Uterus (tissue), 4 donors: ENCODE data around the gene HSD17B4. TPM values are rescaled to one million over a fixed set of nuclear protein-coding genes. Genes with fewer than 3 reads are reported as not detected.
"Not testable (repeated sequence)": the region's sequence is repeated elsewhere in the genome, so short reads cannot be mapped to it uniquely, and the experiment has no call there.

Source experiments
- DNase-seq, 2 donors: peaks; one replicate each; pipeline ENCODE4 v3.0.0-alpha.2; 2019 to 2020
- H3K27ac ChIP-seq, 2 donors: fragments of 200-600 bp; sonication (generic); 1 replicate in 1 of 2; 2 replicates in 1 of 2; pipeline ENCODE4 v1.5.1; 2016 to 2018
- H3K27me3 ChIP-seq, 2 donors: fragments of 200-600 bp; sonication (generic); one replicate each; pipeline ENCODE4 v1.5.1; 2018 to 2019; ENCODE audit warnings: control low read depth in 1 of 2
- H3K36me3 ChIP-seq, 2 donors: fragments of 200-600 bp; sonication (generic); one replicate each; pipeline ENCODE4 v1.5.1; 2019; ENCODE audit warnings: control low read depth in 1 of 2
- H3K4me1 ChIP-seq, 2 donors: fragments of 200-600 bp; sonication (generic); one replicate each; pipeline ENCODE4 v1.5.1; 2018 to 2019; ENCODE audit warnings: control low read depth in 1 of 2
- H3K4me3 ChIP-seq, 2 donors: fragments of 200-600 bp; sonication (generic); 1 replicate in 1 of 2; 2 replicates in 1 of 2; pipeline ENCODE4 v1.5.1; 2018 to 2019; ENCODE audit warnings: mild to moderate bottlenecking in 1 of 2
- H3K9me3 ChIP-seq, 2 donors: fragments of 200-600 bp; sonication (generic); one replicate each; pipeline ENCODE4 v1.5.1; 2019; ENCODE audit warnings: control low read depth in 1 of 2
- CTCF ChIP-seq, 4 experiments: fragments of 200-600 bp in 2 of 4; fragments of 450-650 bp in 2 of 4; sonication (generic) in 2 of 4; IDR thresholded peaks; one replicate each; pipeline ENCODE4 v1.5.1; 2016 to 2019; ENCODE audit warnings: antibody characterized with exemption in 4 of 4, mild to moderate bottlenecking in 2 of 4, moderate library complexity in 1 of 4
- POLR2A ChIP-seq, 2 donors: fragments of 450-650 bp; IDR thresholded peaks; one replicate each; pipeline ENCODE4 v1.6.1; 2016; ENCODE audit warnings: antibody characterized with exemption in 2 of 2, mild to moderate bottlenecking in 1 of 2, moderate library complexity in 1 of 2
- intact Hi-C: fragments of 100-400 bp; cut with DNase I; formaldehyde crosslinking; loops from one replicate; pipeline ENCODE4 v1.15.1; 2023; ENCODE audit warnings: low total_unique reads
- total RNA-seq, 4 donors: library from RNA; depleted of rRNA in 3 of 4; stranded (reverse); fragments of >200 nt in 3 of 4; gene quantifications; one replicate each; pipeline versions ENCODE4 v1.1.0 to v1.2.4, GENCODE V29; 2014 to 2023
- donor health status: DM: yes; HTN: yes; CAD: no.

The HSD17B4 gene
- total RNA-seq, 4 donors from 2014 or later = 93.8 to 167 (median 150) TPM

- no peak for TF ChIP-seq POLR2A (IDR thresholded peaks at IDR 0.05)
- TF ChIP-seq CTCF (IDR thresholded peaks at IDR 0.05) = no peak
Measured at GRCh38 chr5:119483155-119483554, 30.9 kb downstream of the HSD17B4 start.

GRCh38 chr5:119484884-119485283 is 32.6 kb downstream of the HSD17B4 start:
- intact Hi-C loops = no loop called here
- Histone ChIP-seq H3K4me3 (no peak overlapping the region), H3K27ac (no peak overlapping the region), H3K4me1 (no peaks in the 10 kb centered on the region), H3K36me3 (no peaks in the 10 kb centered on the region), H3K9me3 (no peaks in the 10 kb centered on the region), H3K27me3 (no peaks in the 10 kb centered on the region)
- no peak for DNase-seq
- TF ChIP-seq CTCF (IDR thresholded peaks at IDR 0.05) = no peak
- no peak for TF ChIP-seq POLR2A (IDR thresholded peaks at IDR 0.05)

More at GRCh38 chr5:119483155-119483554, 30.9 kb downstream of the HSD17B4 start:
- H3K4me1 ChIP-seq = no peaks in the 10 kb centered on the region
- intact Hi-C loops = no loop called here
- no peak overlapping the region for H3K27ac ChIP-seq
- no peak overlapping the region for H3K4me3 ChIP-seq
- H3K9me3 ChIP-seq = no peaks in the 10 kb centered on the region
- H3K27me3 ChIP-seq = no peaks in the 10 kb centered on the region
- H3K36me3 ChIP-seq = no peaks in the 10 kb centered on the region
- DNase-seq = no peak

GRCh38 chr5:119501671-119502179 is 49.4 kb downstream of the HSD17B4 start:
- intact Hi-C loops = no loop called here
- no peak for TF ChIP-seq POLR2A (IDR thresholded peaks at IDR 0.05)
- no peak for TF ChIP-seq CTCF (IDR thresholded peaks at IDR 0.05)
- Histone ChIP-seq H3K4me3 (no peak overlapping the region), H3K27me3 (no peaks in the 10 kb centered on the region), H3K4me1 (no peaks in the 10 kb centered on the region), H3K36me3 (peaks cover 0 to 2% of the 10 kb centered on the region in 2 donors), H3K27ac (no peak overlapping the region), H3K9me3 (no peaks in the 10 kb centered on the region)
- no peak for DNase-seq

GRCh38 chr5:119503939-119504338 is 51.6 kb downstream of the HSD17B4 start:
- H3K4me3 ChIP-seq, H3K36me3 ChIP-seq, intact Hi-C loops, H3K27me3 ChIP-seq, DNase-seq, H3K27ac ChIP-seq, H3K9me3 ChIP-seq, H3K4me1 ChIP-seq: not testable (repeated sequence)

GRCh38 chr5:119512277-119512676 is 60.0 kb downstream of the HSD17B4 start:
- no peak for TF ChIP-seq POLR2A (IDR thresholded peaks at IDR 0.05)
- no peak for TF ChIP-seq CTCF (IDR thresholded peaks at IDR 0.05)
- Histone ChIP-seq H3K9me3 (no peaks in the 10 kb centered on the region), H3K4me1 (no peaks in the 10 kb centered on the region), H3K27ac (no peak overlapping the region), H3K27me3 (no peaks in the 10 kb centered on the region), H3K4me3 (no peak overlapping the region), H3K36me3 (peaks cover 0 to 3% of the 10 kb centered on the region in 2 donors)
- intact Hi-C loops = no loop called here
- DNase-seq = no peak

- no peak overlapping the region for H3K27ac ChIP-seq
- DNase-seq = no peak
- no peaks in the 10 kb centered on the region for H3K27me3 ChIP-seq
- H3K4me1 ChIP-seq = no peaks in the 10 kb centered on the region
- H3K4me3 ChIP-seq = no peak overlapping the region
- intact Hi-C loops = no loop called here
- H3K36me3 ChIP-seq = peaks cover 0 to 3% of the 10 kb centered on the region in 2 donors
- no peak for TF ChIP-seq CTCF (IDR thresholded peaks at IDR 0.05)
- TF ChIP-seq POLR2A (IDR thresholded peaks at IDR 0.05) = no peak
- H3K9me3 ChIP-seq = no peaks in the 10 kb centered on the region
Measured at GRCh38 chr5:119515192-119515591, 62.9 kb downstream of the HSD17B4 start.

- H3K27ac ChIP-seq, H3K36me3 ChIP-seq, H3K27me3 ChIP-seq, intact Hi-C loops, H3K9me3 ChIP-seq, H3K4me3 ChIP-seq, H3K4me1 ChIP-seq, DNase-seq: not testable (repeated sequence)
Measured at GRCh38 chr5:119517115-119517514, 64.8 kb downstream of the HSD17B4 start.
